ENCODE measurements around the gene IFNE. TPM values are rescaled to one million over a fixed set of nuclear protein-coding genes. Genes with fewer than 3 reads are reported as not detected.

IFNE gene
- total RNA-seq (ENCODE audit: unreplicated experiment): not detected
- long read RNA-seq: 0 reads

DNA sequence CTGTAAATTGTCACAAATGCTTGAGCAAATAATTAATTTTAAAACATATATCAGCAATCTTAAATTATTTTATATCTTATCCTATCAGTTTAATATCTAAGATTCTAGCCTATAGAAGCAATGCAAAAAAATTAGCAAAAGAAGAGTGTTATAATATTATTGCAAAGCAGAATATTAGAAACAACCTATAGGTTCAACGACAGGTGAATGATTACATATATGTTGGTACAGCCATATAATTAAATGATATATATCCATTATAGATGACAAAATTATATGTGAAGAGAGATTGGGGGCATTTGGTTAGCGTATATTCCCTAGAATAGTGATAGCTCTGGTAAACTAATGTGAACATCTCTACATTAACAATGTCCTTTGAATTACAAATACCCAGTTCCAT lies at the start of gene IFNE:
Gene IFNE (minus strand): TSS at position 101 of the 400 bp plus-strand sequence. CDS start 619 bp downstream, outside the sequence.
- Mint-ChIP-seq H3K27me3 (ENCODE audit: unreplicated experiment) (no peaks in the 10 kb centered on the region), H3K4me1 (ENCODE audit: unreplicated experiment) (no peaks in the 10 kb centered on the region), H3K36me3 (ENCODE audit: low read depth, unreplicated experiment) (no peaks in the 10 kb centered on the region), H3K9me3 (ENCODE audit: unreplicated experiment) (no peaks in the 10 kb centered on the region), H3K27ac (ENCODE audit: unreplicated experiment) (no peak within 1 kb of the TSS), H3K4me3 (ENCODE audit: unreplicated experiment) (no peak within 1 kb of the TSS)
- TF ChIP-seq CTCF (IDR thresholded peaks at IDR 0.05; ENCODE audit: unreplicated experiment): no peak
- no peak for DNase-seq (ENCODE audit: low spot score)

DNA sequence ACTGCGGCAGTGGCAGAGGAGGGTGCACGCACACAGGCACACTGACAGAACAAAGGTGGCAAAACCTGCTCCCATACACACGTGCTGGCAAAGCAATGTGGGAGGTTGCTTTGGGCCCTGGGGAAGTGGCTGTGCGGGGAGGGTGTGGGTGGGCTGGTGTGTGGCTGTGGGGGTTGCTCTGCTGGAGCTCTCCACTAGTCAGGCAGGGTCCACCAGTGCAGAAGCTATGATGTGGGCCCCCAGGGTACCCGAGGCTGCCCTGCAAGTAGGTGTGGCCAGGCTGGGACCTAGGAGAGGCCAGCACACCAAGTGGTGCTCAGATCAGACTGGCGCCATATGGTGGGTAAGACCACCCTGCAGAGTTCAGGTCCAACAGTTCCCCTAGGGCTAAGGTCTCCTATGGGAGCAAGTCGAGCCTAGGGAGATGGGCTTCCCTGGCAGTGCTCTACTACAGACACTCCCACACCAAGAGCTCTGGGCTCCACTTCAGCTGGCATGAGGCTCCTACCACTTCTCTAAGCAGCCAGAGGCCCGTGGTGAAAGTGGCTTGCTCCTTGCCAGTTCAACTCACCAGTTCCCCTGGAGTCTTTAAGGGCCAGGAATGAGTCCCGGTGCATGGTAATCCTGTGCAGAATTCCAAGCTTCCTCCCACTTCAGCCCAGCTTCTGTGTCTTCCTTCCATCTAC lies 46.2 kb upstream of the IFNE start:
- H3K27ac Mint-ChIP-seq (ENCODE audit: unreplicated experiment): no peak overlapping the region
- H3K27me3 Mint-ChIP-seq (ENCODE audit: unreplicated experiment): no peaks in the 10 kb centered on the region
- H3K9me3 Mint-ChIP-seq (ENCODE audit: unreplicated experiment): no peaks in the 10 kb centered on the region
- DNase-seq (ENCODE audit: low spot score): no peak
- H3K36me3 Mint-ChIP-seq (ENCODE audit: low read depth, unreplicated experiment): no peaks in the 10 kb centered on the region
- no peak overlapping the region for H3K4me3 Mint-ChIP-seq (ENCODE audit: unreplicated experiment)
- TF ChIP-seq CTCF (IDR thresholded peaks at IDR 0.05; ENCODE audit: unreplicated experiment): no peak
- no peaks in the 10 kb centered on the region for H3K4me1 Mint-ChIP-seq (ENCODE audit: unreplicated experiment)

- H3K27ac Mint-ChIP-seq (ENCODE audit: unreplicated experiment): no peak overlapping the region
- no peak for TF ChIP-seq CTCF (IDR thresholded peaks at IDR 0.05; ENCODE audit: unreplicated experiment)
- no peak for DNase-seq (ENCODE audit: low spot score)
- no peaks in the 10 kb centered on the region for H3K27me3 Mint-ChIP-seq (ENCODE audit: unreplicated experiment)
- no peaks in the 10 kb centered on the region for H3K36me3 Mint-ChIP-seq (ENCODE audit: low read depth, unreplicated experiment)
- no peak overlapping the region for H3K4me3 Mint-ChIP-seq (ENCODE audit: unreplicated experiment)
- no peaks in the 10 kb centered on the region for H3K4me1 Mint-ChIP-seq (ENCODE audit: unreplicated experiment)
- no peaks in the 10 kb centered on the region for H3K9me3 Mint-ChIP-seq (ENCODE audit: unreplicated experiment)
Measured at GRCh38 chr9:21527579-21527978, 45.5 kb upstream of the IFNE start.

- Mint-ChIP-seq H3K27me3 (ENCODE audit: unreplicated experiment) (no peaks in the 10 kb centered on the region), H3K36me3 (ENCODE audit: low read depth, unreplicated experiment) (no peaks in the 10 kb centered on the region), H3K4me3 (ENCODE audit: unreplicated experiment) (no peak overlapping the region), H3K4me1 (ENCODE audit: unreplicated experiment) (no peaks in the 10 kb centered on the region), H3K27ac (ENCODE audit: unreplicated experiment) (no peak overlapping the region), H3K9me3 (ENCODE audit: unreplicated experiment) (no peaks in the 10 kb centered on the region)
- DNase-seq (ENCODE audit: low spot score): no peak
- TF ChIP-seq CTCF (IDR thresholded peaks at IDR 0.05; ENCODE audit: unreplicated experiment): no peak
Measured at GRCh38 chr9:21525174-21525573, 43.1 kb upstream of the IFNE start.

DNA sequence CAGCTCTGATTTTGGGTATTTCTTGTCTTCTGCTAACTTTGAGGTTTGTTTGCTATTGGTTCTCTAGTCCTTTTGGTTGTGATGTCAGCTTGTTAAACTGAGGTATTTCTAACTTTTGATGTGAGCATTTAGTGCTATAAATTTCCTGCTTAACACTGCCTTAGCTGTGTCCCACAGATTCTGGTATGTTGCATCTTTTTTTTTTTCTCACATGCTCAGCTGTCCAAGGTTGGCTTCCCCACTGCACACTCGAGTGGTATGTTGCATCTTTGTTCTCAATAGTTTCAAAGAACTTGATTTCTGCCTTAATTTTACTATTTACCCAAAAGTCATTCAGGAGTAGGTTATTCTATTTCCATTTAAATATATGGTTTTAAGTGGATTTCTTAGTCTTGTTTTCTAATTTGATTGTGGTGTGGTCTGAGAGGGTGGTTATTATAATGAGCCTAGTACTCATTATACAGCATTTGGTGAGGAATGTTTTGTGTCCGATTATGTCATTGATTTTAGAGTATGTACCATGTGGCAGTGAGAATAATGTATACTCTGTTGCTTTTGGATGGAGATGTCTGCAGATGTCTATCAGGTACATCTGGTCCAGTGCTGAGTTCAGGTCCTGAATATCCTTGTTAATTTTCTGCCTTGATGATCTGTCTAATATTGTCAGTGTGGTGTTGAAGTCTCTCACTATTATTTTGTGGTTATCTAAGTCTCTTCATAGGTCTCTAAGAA lies 42.2 kb upstream of the IFNE start:
- Mint-ChIP-seq H3K27ac (ENCODE audit: unreplicated experiment) (no peak overlapping the region), H3K4me1 (ENCODE audit: unreplicated experiment) (no peaks in the 10 kb centered on the region), H3K36me3 (ENCODE audit: low read depth, unreplicated experiment) (no peaks in the 10 kb centered on the region), H3K9me3 (ENCODE audit: unreplicated experiment) (no peaks in the 10 kb centered on the region), H3K27me3 (ENCODE audit: unreplicated experiment) (no peaks in the 10 kb centered on the region), H3K4me3 (ENCODE audit: unreplicated experiment) (no peak overlapping the region)
- TF ChIP-seq CTCF (IDR thresholded peaks at IDR 0.05; ENCODE audit: unreplicated experiment): no peak
- no peak for DNase-seq (ENCODE audit: low spot score)

Data from endothelial cell (in vitro differentiated cells).